Loucy (cell line): ENCODE measurements around the gene SENP2.

Experiments used
- CTCF ChIP-seq: fragments of 200-600 bp; sonication (generic); conservative IDR thresholded peaks from 2 replicates; pipeline ENCODE4 v1.5.1; 2014; ENCODE audit warnings: mild to moderate bottlenecking, antibody characterized with exemption, low read length
- EZH2phosphoT487 ChIP-seq: fragments of 200-600 bp; IDR thresholded peaks from 2 replicates; pipeline ENCODE4 v1.6.1; 2018; ENCODE audit warnings: antibody characterized with exemption, mild to moderate bottlenecking, moderate library complexity, borderline replicate concordance

GRCh38 chr3:185678027-185678426 is 91.9 kb downstream of the SENP2 start:
- TF ChIP-seq CTCF (no peak), EZH2phosphoT487 (no peak)
